NB4 (cell line): ENCODE measurements around the gene STK32C.
"Not testable (repeated sequence)": the region's sequence is repeated elsewhere in the genome, so short reads cannot be mapped to it uniquely, and the experiment has no call there.

ENCODE experiments used
- CTCF ChIP-seq: IDR thresholded peaks from one replicate; pipeline ENCODE4 v1.5.1; 2012; ENCODE audit warnings: low read depth, low read length
- MAX ChIP-seq: IDR thresholded peaks from 2 replicates; pipeline ENCODE4 v1.6.1; 2011; ENCODE audit warnings: low read depth, low read length
- MYC ChIP-seq: IDR thresholded peaks from 2 replicates; pipeline ENCODE4 v1.6.1; 2011; ENCODE audit warnings: low read depth, low read length
- POLR2A ChIP-seq: IDR thresholded peaks from 2 replicates; pipeline ENCODE4 v1.6.1; 2011; ENCODE audit warnings: mild to moderate bottlenecking; ENCODE audit not compliant: insufficient read length; ENCODE audit errors: extremely low read depth

- not testable (repeated sequence) for TF ChIP-seq MYC, POLR2A, CTCF, MAX
Observed at GRCh38 chr10:132295481-132295880, 12.3 kb downstream of the STK32C start.
